ENCODE measurements around the gene RAB11FIP4.

The RAB11FIP4 gene

DNA sequence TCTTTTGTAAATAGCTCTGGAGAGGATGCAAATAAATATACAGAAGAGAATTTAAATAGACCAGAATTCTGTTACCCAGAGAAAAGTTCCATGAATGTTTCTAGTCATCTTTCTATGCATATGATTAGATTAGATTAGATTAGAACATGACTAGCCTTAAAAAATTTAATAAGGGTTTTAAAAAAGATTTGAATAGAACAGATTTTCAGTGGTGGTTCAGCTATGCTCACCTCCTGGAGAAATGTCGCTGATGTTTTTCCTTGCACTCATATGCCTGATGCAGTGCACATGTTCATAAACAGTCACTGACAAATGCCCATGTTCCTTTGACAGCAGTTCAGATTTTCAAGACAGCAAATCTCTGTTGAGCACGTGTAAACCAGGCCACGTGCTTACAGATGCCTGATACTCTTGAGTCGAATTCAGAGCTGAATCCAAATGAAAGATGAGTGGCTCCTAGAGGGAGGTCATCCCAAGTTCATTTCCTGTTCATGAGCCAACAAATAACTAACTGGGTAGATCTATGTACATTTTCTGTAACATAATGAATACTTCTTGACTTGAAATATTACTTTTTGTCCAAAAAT lies 19.9 kb upstream of the RAB11FIP4 start:
- TF ChIP-seq SPI1 (IDR thresholded peaks at IDR 0.05; ENCODE audit: borderline replicate concordance, low read depth): no peak
- TF ChIP-seq, protein P1, sequence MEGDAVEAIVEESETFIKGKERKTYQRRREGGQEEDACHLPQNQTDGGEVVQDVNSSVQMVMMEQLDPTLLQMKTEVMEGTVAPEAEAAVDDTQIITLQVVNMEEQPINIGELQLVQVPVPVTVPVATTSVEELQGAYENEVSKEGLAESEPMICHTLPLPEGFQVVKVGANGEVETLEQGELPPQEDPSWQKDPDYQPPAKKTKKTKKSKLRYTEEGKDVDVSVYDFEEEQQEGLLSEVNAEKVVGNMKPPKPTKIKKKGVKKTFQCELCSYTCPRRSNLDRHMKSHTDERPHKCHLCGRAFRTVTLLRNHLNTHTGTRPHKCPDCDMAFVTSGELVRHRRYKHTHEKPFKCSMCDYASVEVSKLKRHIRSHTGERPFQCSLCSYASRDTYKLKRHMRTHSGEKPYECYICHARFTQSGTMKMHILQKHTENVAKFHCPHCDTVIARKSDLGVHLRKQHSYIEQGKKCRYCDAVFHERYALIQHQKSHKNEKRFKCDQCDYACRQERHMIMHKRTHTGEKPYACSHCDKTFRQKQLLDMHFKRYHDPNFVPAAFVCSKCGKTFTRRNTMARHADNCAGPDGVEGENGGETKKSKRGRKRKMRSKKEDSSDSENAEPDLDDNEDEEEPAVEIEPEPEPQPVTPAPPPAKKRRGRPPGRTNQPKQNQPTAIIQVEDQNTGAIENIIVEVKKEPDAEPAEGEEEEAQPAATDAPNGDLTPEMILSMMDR (IDR thresholded peaks at IDR 0.05; ENCODE audit: insufficient read depth, low read length): no peak
- TF ChIP-seq, protein P2, sequence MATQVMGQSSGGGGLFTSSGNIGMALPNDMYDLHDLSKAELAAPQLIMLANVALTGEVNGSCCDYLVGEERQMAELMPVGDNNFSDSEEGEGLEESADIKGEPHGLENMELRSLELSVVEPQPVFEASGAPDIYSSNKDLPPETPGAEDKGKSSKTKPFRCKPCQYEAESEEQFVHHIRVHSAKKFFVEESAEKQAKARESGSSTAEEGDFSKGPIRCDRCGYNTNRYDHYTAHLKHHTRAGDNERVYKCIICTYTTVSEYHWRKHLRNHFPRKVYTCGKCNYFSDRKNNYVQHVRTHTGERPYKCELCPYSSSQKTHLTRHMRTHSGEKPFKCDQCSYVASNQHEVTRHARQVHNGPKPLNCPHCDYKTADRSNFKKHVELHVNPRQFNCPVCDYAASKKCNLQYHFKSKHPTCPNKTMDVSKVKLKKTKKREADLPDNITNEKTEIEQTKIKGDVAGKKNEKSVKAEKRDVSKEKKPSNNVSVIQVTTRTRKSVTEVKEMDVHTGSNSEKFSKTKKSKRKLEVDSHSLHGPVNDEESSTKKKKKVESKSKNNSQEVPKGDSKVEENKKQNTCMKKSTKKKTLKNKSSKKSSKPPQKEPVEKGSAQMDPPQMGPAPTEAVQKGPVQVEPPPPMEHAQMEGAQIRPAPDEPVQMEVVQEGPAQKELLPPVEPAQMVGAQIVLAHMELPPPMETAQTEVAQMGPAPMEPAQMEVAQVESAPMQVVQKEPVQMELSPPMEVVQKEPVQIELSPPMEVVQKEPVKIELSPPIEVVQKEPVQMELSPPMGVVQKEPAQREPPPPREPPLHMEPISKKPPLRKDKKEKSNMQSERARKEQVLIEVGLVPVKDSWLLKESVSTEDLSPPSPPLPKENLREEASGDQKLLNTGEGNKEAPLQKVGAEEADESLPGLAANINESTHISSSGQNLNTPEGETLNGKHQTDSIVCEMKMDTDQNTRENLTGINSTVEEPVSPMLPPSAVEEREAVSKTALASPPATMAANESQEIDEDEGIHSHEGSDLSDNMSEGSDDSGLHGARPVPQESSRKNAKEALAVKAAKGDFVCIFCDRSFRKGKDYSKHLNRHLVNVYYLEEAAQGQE (IDR thresholded peaks at IDR 0.05; ENCODE audit: insufficient replicate concordance, low read depth): no peak
- TF ChIP-seq POLR2AphosphoS5 (IDR thresholded peaks at IDR 0.05; ENCODE audit: low read depth): no peak
- TF ChIP-seq GABPA (IDR thresholded peaks at IDR 0.05; ENCODE audit: low read depth): no peak
- no peaks in the 10 kb centered on the region for H3K27me3 ChIP-seq (ENCODE audit: insufficient read depth, poor library complexity, severe bottlenecking)
- DNase-seq (ENCODE audit: low read depth in 1 of 2, low spot score in 1 of 2): no peak
- H3K27ac ChIP-seq (replicated peaks): no peak overlapping the region
- no peak overlapping the region for H3K4me3 ChIP-seq (replicated peaks; ENCODE audit: insufficient read depth, low read length)

DNA sequence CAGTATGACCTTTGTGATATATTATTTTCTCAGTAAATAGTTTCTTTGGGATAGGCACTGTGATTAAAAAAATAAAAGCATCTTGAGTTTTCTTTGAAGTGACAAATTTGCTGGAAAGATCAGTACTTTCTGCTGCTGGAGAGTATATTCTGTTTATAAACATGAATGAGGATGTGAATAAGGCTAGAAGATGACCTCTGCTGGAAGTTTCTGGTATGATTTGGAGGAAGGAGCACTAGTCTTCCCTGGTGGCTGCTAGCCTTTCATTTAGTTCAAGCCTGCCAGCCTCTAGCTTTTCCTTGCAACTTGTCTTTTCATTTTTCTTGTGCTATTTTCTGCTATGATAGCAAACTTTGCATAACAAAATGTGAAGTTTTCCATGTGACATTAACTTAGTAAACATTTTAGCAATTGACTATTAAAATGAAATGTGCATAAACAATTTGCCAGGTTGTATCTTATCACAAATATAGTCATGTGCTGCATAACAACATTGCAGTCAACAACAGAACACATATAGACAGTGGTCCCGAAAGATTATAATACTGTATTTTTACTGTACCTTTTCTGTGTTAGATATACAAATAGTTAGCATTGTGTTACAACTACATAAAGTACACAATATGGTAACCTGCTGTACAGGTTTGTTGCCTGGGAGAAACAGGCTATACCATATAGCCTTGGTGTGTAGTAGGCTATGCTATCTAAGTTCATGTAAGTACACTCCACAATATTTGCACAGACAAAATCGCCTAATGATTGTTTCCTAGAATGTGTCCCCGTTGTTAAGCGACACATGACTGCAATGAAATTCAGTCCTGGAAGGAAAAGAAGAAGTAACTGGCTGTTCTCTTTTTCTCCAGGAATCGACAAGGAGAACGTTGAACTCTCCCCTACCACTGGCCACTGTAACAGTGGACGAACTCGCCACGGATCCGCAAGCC lies 18.1 kb upstream of the RAB11FIP4 start:
- no peaks in the 10 kb centered on the region for H3K27me3 ChIP-seq (ENCODE audit: insufficient read depth, poor library complexity, severe bottlenecking)
- peak overlapping the region; percentile 69 for H3K27ac ChIP-seq (replicated peaks)
- TF ChIP-seq, protein P2 (IDR thresholded peaks at IDR 0.05; ENCODE audit: insufficient replicate concordance, low read depth): peak; percentile 42
- no peak for TF ChIP-seq POLR2AphosphoS5 (IDR thresholded peaks at IDR 0.05; ENCODE audit: low read depth)
- no peak for TF ChIP-seq GABPA (IDR thresholded peaks at IDR 0.05; ENCODE audit: low read depth)
- TF ChIP-seq, protein P1 (IDR thresholded peaks at IDR 0.05; ENCODE audit: insufficient read depth, low read length): peak; percentile 59
- peak; percentile 38; the same call in 1 of the 2 replicates for TF ChIP-seq SPI1 (IDR thresholded peaks at IDR 0.05; ENCODE audit: borderline replicate concordance, low read depth)
- H3K4me3 ChIP-seq (replicated peaks; ENCODE audit: insufficient read depth, low read length): no peak overlapping the region
- DNase-seq (ENCODE audit: low read depth in 1 of 2, low spot score in 1 of 2): peak in 1 of 2 experiments; percentile 75

DNA sequence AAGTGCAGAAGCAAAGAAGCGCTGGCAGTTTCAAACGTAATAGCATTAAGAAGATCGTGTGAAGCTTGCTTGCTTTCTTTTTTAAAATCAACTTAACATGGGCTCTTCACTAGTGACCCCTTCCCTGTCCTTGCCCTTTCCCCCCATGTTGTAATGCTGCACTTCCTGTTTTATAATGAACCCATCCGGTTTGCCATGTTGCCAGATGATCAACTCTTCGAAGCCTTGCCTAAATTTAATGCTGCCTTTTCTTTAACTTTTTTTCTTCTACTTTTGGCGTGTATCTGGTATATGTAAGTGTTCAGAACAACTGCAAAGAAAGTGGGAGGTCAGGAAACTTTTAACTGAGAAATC lies 17.4 kb upstream of the RAB11FIP4 start:
- DNase-seq (ENCODE audit: low read depth in 1 of 2, low spot score in 1 of 2): peak in 1 of 2 experiments; percentile 76
- TF ChIP-seq GABPA (IDR thresholded peaks at IDR 0.05; ENCODE audit: low read depth) (peak; percentile 56), POLR2AphosphoS5 (IDR thresholded peaks at IDR 0.05; ENCODE audit: low read depth) (no peak), SPI1 (IDR thresholded peaks at IDR 0.05; ENCODE audit: borderline replicate concordance, low read depth) (peak; percentile 84)
- TF ChIP-seq, protein P1 (IDR thresholded peaks at IDR 0.05; ENCODE audit: insufficient read depth, low read length): no peak
- TF ChIP-seq, protein P2 (IDR thresholded peaks at IDR 0.05; ENCODE audit: insufficient replicate concordance, low read depth): no peak
- Histone ChIP-seq H3K27me3 (ENCODE audit: insufficient read depth, poor library complexity, severe bottlenecking) (no peaks in the 10 kb centered on the region), H3K4me3 (replicated peaks; ENCODE audit: insufficient read depth, low read length) (no peak overlapping the region), H3K27ac (replicated peaks) (peak overlapping the region; percentile 69)
